HG02852 (cell line): ENCODE results near the gene SPNS1.

Experiments used
- ATAC-seq: cut with Tn5 transposase; IDR thresholded peaks from one replicate; pipeline ENCODE4 v1.9.1; 2021; ENCODE audit warnings: mild to moderate bottlenecking, moderate library complexity; ENCODE audit not compliant: unreplicated experiment

SPNS1 gene

DNA sequence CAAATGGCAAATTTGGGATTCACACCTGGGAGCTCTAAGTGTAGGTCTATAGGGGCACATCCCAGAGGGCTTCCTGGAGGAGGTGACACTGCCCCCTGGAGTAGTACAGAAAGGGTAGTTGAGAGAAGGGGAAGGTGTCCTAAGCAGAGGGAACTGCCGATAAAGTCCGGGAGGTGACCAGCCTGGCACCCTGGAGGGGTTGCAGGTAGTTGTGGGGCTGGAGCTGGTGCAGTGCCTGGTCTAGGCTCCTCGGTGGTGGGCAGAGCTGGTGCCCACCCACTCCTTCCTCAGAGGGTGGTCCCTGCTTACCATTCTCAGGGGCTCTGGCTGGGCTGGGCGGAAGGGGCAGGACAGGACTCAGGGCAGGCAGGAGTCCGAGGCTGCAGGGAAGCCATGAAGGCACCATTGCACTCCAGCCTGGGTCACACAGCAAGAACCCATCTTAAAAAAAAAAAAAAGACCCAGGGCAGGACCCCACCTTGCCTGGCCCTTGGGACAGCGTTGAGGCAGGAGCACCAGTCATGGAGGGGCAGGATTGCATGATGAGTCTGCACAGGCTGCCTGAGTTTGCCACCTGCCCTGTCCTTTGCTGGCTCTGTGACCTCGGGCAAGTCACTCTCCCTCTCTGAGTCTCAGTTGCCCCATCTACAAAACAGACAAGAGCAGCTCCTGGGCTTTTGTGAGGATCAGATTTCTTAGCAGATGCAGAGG, 54.0 kb downstream of the SPNS1 start:
- no peak for ATAC-seq

DNA sequence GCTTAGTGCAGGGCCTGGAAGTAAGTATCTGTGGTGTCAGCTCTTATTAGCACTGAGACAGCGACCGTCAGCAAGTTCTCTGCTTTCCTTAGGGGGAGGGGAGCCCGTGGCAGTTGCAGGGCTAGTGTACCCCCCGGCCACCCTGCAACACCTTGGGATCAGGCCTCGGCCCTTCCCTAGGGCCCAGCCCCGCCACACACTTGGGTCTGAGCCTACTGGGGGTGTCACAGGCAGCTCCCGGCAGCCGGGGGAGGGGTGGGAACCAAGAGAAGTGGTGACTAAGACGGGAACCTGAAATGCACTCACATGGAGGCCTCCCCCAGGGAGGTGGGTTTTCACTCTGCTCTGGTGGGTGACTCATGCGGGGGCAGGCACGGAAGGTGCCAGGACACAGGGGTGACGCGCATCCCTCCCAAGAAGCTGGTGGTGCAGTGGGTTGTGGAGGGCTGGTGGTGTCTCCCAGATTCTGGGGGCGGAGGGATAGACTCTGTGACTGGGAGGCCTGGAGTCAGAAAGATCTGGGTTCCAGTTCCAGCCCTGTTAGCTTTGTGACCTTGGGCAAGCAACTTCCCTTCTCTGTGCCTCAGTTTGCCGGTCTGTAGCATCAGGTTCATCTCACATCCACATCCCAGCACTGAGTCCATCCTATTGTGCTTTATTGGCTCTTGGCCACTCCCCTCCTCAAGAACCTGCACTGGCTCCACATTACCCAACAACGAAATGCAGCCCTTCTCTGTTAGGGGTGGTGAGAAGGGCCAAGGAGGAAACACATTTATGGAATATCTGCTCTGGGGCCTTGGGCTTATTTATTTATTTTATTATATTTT, 54.8 kb downstream of the SPNS1 start:
- no peak for ATAC-seq

DNA sequence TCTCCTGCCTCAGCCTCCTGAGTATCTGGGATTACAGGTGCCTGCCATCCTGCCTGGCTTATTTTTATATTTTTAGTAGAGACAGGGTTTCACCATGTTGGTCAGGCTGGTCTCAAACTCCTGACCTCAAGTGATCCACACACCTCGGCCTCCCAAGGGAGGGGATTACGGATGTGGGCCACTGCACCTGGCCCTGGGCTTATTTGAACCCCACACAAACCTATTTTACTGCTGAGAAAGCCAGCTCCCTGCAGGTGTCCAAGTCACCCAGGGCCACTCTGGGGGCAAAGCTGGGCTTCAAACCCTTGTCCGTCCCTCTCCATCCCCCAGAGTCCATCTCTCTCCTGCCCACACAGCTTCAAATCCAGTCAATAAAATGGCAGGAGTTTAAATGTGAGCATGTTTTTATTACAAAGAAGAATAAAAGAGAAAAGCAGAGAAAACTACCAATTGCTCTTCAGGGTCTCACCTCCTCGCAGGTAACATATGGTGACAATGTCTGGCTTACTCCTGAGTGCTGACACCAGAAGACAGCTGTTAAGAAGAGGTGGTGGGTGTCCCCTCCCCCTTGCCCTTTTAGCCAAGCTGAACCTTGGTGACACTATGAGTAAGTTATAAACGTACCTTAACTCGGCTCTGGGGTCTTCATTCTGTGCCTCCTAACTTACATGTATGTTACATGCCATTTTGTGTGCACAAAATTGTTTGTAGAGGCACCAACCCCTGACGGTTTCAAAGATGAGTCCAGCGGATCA, 55.7 kb downstream of the SPNS1 start:
- ATAC-seq: no peak
